NCI-H128 (cell line): ENCODE measurements around the gene SNRNP25.
A peak's percentile ranks its signal among the peaks of the same experiment; 100 is the strongest.

Experiments
- DNase-seq: peaks from one replicate; lab custom pipeline; 2025; ENCODE audit not compliant: unreplicated experiment; lab: John Stamatoyannopoulos, UW

The SNRNP25 gene

DNA sequence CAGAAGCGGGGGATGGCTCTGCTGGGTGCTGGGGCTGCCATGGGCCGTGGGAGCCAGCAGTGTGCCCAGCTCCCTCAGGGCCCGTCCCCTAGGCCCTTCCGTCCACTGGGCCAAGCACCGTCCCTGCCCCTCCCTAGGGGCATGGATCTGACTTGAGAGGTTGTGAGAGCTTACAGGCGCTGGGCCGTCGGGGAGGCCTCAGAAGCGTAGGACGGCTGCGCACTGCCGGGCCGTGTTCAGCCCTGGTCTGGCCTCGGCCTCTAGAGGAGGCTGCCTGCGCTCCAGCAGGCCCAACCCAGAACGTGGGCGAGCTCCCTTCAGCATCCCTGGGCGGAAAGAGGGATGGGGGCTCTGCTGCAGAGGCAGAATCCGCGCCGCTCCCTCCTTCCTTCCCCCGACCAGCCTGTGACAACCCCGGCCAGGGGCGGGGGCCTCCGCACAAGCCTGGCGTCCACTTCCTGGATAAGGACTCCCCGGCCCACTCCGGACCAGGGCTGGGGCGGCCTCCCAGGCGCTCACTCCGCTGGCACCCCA lies 23.7 kb downstream of the SNRNP25 start:
- no peak for DNase-seq

DNA sequence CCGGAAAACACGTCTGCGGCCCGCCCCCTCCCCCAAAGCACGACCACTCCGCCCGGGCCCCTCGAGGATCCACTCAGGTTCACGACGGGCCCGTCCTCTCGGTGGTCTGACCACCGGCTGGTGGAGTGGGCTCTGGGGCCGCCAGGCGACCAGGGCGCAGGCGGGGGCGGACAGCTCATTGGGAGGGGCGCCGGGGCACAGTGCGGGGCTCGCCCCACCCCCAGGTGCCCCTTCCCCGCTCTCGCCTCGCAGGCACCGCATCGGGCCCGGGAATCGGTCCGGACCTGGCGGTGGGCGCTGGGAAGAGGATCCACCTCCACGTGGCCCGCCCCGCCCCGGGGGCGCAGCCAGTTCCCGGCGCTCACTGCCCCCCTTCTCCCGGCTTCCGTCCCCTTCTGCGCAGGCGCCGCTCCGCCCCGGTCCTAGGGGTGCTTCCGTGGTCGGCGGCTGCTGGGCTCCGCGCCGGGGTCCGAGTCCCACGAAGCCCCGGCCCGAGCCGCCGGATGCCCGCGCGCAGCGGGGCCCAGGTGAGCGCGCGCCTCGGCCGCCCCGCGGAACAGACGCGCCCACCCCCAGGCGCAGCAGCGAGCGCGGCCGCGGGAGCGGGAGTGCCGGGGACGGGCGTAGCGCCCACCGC lies 24.3 kb downstream of the SNRNP25 start, which contains the start of gene MPG:
MPG (plus strand) TSS at position 419 of the 637 bp plus-strand sequence; CDS start at position 504, 85 bp downstream.
- peak; percentile 33 for DNase-seq

DNA sequence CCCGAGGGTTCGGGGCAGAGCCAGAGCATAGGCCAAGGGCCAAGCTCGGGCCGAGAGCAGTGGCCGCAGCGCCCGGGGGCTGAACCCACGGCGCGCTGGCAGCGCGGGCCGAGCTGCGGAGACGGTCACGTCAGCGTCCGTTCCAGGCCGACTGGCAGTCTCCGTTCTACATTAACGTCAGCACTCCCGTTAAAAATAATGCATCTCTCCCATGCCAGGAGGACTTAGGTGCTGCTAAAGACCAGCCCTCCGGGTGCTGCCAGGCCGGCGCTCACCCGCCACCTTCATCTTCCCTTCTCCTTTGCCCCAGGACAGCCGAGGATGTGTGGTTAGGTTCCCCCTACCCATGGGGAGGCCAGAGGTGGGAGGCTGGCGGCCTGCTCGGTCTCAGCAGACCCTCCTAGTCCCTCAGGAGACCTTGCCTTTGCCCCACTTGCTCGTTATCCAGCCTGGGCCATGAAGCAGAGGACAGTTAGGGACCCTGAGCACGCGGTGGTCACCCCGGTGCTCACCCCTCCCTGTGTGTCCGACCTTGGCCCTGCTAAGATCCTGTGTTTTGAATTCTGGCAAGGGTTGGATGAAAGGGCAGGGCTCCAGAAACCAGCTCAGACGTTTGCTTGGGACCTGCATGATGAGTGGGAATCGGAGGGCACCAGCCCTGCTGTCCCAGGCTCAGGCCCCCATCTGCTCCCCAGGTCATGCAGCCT lies 25.0 kb downstream of the SNRNP25 start:
- DNase-seq, result no peak

DNA sequence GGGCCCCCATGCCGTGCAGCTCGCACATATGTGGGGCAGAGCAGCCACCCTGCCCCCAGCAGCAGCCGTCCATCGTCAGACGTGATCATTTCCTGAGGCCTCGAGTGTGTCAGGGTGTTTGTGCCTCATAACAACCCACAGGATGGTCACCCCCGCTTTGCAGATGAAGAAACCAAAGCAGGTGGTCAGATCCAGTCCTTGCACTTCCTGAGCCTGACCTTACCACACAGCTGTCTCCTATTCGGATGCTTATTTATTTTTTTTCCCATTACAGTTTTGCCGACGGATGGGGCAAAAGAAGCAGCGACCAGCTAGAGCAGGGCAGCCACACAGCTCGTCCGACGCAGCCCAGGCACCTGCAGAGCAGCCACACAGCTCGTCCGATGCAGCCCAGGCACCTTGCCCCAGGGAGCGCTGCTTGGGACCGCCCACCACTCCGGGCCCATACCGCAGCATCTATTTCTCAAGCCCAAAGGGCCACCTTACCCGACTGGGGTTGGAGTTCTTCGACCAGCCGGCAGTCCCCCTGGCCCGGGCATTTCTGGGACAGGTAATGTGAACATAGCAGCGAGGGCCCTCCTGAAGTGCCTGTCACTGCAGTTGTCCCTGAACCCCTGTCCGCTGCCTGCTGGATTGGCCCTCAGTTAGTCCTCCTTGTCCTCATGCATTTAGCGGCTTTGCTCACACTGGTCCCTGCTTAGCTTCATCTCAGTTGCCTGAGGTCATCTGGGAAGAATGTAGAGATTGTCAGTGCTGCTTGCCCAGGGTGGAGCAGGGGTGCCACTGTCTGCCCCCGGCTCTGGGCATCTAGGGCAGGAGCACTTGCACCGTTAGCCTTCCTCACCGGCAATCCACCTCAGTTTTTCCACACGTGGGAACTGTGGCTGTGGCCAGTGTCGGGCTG lies 25.8 kb downstream of the SNRNP25 start:
- DNase-seq, result no peak

DNA sequence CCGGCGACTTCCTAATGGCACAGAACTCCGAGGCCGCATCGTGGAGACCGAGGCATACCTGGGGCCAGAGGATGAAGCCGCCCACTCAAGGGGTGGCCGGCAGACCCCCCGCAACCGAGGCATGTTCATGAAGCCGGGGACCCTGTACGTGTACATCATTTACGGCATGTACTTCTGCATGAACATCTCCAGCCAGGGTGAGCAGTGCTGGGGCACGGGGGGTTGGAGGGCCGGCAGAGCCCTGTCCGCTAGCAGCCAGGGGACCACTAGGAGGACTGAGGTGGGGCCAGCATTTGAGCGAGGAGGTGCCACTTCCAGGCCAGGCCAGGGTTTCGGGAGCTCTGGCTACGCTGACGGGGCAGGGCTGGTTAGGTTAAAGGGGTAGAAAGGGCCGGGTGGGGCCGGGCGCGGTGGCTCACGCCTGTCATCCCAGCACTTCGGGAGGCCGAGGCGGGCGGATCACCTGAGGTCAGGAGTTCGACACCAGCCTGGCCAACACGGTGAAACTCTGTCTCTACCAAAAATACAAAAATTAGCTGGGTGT lies 29.5 kb downstream of the SNRNP25 start:
- no peak for DNase-seq

DNA sequence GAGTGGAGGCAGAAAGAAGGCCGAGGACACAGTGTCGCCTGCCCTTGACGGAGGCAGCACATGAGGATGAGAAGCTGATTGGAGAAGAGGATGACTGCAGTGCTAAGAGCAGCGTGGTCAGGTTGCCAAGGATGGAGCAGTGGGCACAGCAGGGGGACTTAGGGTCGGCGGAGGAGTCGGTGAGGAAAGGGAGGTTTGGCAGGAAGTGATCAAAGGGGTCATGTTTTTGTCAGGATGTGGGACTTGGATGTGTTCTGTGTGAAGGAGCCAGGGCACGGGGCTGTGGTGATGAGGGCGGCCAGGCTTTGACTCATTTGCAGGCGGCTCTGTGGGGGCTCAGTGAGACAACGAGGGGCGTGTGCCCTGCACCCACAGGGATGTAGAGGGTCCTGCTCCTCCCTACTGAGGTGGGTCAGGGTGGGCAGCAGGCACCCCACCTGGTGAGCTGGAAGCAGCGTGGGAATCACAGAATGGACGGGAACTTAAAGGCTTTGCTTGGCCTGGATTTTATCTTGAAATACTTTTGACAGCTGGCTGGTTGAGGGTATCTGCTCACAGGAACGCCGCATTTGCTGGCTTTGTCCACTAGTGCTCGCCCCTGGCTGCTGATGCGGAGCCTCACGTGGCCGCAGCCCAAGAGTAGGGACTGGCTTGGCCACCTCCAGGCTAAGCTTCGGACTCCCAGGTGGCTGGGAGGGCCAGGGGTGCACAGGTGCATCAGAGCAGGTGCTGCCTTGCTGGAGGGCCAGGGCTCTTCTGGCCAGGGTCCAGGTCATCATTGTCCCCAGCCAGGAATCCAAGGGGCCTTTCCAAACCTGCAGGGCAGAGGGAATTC lies 30.4 kb downstream of the SNRNP25 start:
- DNase-seq, result no peak

DNA sequence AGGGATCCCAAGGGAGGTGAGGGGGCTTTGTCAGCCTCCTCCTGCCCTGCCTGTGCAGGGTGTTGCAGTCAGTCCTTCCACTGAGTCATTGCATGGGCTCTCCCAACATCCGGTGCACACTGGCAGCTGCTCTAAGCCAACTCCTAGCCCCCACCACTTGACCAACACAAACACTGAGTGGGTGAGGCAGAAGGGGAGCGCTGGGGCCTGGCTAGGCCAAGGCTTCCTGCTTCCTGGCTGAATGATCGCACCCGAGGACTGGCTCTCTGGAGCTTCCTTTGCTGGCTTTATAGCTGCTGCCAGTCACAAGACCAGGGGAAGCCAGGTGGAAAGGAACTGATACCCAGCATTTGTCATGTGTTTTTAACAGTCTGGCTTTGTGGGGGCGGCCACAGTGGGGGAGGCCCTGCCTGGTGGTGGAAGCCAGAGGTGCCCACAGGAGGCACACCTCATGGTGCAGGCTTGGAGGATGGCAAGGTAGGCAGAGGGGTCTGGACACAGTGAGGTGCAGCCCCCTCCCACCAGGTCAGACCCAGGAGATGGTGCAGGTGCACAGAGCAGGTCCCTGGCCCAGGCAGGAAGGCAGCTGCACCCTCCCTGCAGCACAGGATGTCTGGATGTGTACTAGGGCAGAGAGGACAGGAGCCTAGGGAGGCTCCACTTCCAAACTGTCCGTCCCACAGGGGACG lies 31.2 kb downstream of the SNRNP25 start:
- no peak for DNase-seq

DNA sequence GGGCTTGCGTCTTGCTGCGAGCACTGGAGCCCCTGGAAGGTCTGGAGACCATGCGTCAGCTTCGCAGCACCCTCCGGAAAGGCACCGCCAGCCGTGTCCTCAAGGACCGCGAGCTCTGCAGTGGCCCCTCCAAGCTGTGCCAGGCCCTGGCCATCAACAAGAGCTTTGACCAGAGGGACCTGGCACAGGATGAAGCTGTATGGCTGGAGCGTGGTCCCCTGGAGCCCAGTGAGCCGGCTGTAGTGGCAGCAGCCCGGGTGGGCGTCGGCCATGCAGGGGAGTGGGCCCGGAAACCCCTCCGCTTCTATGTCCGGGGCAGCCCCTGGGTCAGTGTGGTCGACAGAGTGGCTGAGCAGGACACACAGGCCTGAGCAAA lies 31.8 kb downstream of the SNRNP25 start:
- no peak for DNase-seq

DNA sequence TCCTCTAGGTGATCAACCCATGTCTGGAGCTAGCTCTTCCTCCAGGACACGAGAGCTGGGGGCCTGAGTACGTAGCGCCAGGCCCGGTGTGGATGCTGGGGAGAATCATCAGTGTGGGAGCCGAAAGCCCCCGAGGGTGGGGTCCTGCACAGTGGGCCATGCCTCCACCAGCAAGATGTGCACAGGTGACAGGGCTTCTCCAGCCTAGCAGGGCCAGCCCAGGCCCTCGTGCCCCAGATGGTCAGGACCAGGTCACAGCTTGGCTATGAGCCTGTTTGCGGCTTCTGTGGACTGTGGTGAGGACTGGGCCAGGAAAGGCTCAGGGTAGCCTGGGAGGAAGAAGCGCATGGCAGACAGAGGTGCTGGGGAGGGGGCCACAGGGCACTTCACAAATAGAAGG lies 32.2 kb downstream of the SNRNP25 start:
- DNase-seq, result no peak

DNA sequence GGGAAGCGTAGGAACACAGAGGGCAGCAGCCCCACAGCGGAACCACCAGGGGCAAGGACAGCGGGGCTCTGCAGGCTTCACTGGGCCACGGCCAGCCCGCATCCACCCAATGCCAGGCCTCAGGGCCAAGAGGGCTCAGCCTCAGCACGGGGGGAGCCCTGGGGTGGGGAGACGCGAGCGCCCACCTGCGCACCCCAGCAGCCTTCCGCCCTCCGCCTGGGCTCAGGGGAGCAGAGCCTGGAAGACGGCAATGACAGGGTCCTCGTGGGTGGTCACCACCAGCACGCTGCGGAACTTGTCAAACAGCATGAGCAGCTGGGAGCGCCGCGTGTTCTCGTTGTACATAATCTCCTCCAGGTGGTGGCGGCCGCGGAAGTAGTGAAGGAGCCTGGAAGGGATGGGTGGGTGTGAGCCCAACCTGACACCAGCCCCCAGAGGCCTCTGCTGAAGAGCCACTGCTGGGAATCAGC lies 32.9 kb downstream of the SNRNP25 start:
- no peak for DNase-seq

DNA sequence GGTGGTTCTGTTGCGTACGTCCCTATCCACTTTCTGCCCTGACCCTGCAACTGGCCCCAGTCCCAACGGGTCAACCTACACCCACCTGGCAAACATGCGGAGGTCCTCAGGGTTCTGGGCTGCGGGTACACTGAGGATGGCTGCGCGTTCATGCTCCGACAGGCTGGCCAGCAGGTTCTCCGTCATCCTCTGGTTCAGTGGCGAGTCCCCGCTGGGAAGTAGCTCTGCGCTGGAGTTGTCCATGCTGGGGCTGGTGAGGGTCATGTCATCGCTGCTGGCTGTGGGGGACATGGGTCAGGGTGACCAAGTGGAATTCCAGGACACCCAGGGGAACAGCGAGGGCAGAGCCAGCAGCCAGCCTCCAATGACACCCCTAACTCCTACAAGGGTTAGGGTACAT lies 35.0 kb downstream of the SNRNP25 start:
- DNase-seq, result no peak

DNA sequence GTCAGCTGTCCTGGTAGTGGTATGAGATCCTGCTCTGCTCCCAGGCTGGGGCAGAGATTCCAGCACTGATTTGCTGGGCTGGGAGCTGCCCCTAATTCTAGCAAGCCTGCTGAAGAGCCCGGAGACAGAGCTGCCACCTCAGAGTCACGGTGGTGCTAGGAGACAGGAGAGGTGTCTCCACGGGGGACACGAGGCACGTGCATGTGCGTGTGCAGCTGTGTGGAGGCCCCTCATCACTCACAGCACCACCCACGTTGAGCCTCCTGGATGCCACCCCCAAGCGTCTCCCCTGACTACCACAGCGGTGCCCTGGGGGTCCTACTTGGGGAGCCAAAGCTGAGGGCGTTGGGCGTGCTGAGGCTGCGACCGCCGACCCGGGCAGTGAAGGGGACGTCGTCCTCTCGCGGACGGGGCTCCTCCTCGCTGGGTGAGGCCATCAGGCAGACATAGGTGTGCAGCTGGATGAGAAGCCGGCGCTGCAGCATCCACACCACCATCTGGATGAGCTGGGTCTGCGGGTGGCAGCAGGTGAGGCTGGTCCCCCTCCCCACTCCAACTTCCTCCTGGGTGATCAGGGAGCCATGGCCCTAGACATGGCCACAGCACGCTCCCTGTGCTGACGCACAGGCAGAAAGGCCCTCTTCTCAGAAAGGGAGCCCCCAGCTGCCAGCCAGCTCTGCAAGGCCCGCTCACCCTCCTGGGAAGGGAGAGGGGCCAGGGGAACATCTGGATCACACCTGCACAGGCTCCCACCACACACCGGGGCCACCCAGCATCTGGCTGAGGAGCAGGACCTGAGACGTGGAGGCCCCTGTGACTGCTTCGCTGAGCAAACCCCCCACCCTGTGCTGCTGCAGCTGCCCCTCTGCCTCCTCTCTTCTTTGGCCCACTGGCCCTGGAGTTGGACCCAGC lies 36.0 kb downstream of the SNRNP25 start:
- no peak for DNase-seq

DNA sequence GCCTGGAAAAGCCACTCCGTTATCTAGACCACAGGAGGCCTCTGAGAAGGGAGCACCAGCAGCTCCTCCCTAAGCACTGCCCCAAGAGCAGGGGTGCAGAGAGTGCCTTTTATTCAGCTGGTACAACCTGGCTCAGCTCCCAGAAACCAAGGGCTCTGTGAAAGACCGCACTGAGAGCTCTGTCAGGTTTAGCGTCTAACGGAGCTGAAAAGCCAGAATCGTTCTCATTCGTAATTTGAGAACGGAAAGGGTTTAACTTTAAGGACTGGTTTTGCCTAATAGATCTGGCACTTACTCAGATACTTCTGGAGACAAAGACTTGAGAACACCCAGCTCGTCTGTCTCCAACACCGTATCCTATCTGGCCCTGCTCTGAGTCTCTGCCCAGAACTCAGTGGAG lies 37.9 kb downstream of the SNRNP25 start:
- DNase-seq, result peak; percentile 61

DNA sequence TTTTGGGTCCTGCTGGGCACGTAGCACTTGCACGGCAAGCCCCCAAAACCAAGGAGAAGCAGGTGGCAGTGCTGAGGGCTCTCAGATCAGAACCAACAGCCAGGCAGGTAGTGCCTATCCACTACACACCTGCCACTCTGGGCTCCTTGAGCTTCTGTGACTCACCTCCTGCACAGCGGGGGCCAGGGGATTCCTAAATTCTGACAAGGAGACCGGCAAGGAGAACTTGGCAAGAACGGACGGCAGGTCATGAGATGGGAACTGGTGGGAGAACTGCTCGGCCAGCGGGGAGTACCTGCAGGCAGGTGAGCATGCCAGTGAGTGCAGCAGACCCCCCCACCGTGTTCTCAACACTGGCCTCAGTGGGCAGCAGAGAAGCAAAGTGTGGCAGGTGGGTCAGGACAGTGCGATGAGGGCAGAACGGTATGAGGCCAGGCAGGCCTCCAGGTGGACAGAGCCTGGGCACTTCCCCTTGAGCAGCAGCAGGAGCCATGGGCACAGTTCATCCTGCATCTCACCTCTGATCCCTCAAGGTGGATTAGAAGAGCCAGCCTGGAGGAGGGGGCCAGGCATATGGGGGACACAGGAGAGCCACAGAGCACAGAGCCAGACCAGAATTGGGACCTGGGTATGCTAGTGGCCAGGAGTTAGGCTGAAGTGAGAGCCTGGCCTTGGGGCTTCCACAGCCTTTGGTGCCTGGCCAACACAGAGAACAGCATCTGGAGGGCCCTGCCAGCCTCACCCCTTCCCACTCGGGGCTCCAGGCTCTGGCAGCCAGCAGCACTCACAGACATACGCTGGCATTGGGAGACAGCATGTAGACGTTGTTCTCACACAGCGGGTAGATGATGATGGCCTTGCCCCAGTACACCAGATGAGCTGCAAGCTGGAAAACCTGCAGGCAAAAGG lies 39.1 kb downstream of the SNRNP25 start:
- no peak for DNase-seq

DNA sequence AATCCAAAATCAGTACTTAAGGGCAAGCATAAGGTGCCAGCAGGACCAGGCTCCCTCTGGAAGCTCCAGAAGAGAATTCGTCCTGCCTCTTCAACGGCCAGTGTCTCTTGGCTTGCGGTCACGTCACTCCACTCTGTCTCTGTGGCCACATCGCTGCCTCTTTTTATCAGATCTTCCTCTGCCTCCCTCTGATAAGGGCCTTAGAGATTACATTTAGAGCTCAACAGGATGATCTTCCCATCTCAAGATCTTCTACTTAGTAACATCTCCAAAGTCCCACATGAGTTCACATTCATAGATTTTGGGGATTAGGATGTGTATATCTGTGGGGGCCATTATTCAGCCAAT lies 41.3 kb downstream of the SNRNP25 start:
- DNase-seq, result no peak

DNA sequence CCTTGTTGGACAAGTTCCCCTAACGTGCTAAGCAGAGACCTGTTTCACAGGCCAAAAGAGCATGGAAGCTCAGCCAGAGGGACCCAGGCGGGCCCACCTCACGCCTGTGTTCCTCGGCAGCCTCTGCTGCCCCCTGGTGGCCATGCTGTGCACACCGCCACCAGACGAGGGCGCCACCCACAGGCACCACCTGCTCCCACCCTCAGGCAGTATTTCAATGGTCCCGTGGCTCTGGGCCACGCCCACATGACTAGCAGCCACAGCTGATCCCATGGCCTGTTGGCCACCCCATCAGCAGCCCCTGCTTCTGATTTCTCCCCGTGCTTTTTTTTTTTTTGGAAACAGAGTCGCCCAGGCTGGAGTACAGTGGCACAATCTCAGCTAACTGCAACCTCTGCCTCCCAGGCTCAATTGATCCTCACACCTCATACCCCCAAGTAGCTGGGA lies 43.3 kb downstream of the SNRNP25 start:
- peak; percentile 37 for DNase-seq

DNA sequence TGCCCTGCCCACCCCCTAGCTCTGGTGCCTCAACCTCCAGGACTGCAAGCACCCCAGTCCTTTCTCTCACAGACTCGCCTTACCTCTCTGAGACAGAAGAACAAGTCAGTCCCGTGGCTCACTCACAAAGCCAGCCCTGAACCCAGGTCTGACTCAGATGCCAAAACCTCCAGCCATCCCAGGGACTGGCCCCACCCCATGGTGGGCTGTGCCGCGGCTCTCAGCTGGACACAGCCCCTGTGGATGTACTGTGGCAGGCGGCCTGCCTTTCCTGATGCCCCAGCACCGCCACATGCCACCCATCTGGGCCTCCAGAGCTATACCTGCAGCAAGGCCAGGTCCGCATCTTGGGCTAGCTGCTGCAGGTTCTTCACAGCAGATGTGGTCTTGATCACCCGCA lies 44.2 kb downstream of the SNRNP25 start:
- no peak for DNase-seq

DNA sequence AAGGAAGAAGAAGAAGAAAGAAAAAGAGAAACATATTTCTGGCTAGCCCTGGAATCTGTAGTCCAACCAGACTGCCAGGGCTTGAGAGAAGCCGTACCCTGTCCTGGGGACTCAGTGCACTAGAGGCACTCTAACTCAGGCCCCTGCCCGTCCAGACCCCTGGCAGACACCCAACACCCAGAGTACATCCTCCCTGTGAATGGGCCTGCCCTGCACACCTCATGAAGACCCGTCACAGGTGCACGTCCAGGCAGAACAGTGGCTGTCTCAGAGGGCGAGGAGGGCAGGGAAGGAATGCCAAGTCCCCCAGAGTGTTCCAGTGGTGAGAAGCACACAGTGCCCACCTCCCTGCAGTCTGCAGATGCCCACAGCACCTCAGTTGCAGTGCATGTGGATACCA lies 47.4 kb downstream of the SNRNP25 start:
- no peak for DNase-seq
